A673 (cell line): ENCODE data around the gene ANTKMT.

ENCODE experiments used
- CTCF ChIP-seq: fragments of 300-800, 200-600 bp; sonication (generic); conservative IDR thresholded peaks from 2 replicates; pipeline ENCODE4 v1.5.1; 2017; ENCODE audit warnings: low read depth, mild to moderate bottlenecking, antibody characterized with exemption, low read length, moderate library complexity, mixed read lengths
- EZH2 ChIP-seq: fragments of 200-600 bp; sonication (generic); IDR thresholded peaks from 2 replicates; pipeline ENCODE4 v1.6.1; 2017; ENCODE audit warnings: borderline replicate concordance, low read depth, mild to moderate bottlenecking, mixed read lengths, antibody characterized with exemption, low read length; ENCODE audit not compliant: poor library complexity, severe bottlenecking

- no peak for TF ChIP-seq CTCF
- no peak for TF ChIP-seq EZH2
Measured at GRCh38 chr16:751152-752006, 30.4 kb downstream of the ANTKMT start.
